Upper lobe of right lung (tissue), 1 donor: Measurements from ENCODE around the gene SERGEF. TPM values are rescaled to one million over a fixed set of nuclear protein-coding genes. Genes with fewer than 3 reads are reported as not detected.

Source experiments
- ATAC-seq: fragments of 200-7000 bp; cut with Tn5 transposase; one replicate; pipeline ENCODE4 v1.9.1; 2020; ENCODE audit warnings: mild to moderate bottlenecking, moderate library complexity
- DNase-seq: peaks from one replicate; pipeline ENCODE4 v3.0.0-alpha.2; 2020
- H3K27ac ChIP-seq: fragments of 200-600 bp; one replicate; pipeline ENCODE4 v1.8.0; 2022
- H3K27me3 ChIP-seq: fragments of 200-600 bp; one replicate; pipeline ENCODE4 v1.8.0; 2022; ENCODE audit warnings: mild to moderate bottlenecking
- H3K36me3 ChIP-seq: fragments of 200-600 bp; one replicate; pipeline ENCODE4 v1.8.0; 2022
- H3K4me1 ChIP-seq: fragments of 200-600 bp; one replicate; pipeline ENCODE4 v1.8.0; 2022
- H3K4me3 ChIP-seq: fragments of 200-600 bp; one replicate; pipeline ENCODE4 v1.8.0; 2022; ENCODE audit warnings: mild to moderate bottlenecking
- H3K9me3 ChIP-seq: fragments of 200-600 bp; one replicate; pipeline ENCODE4 v1.8.0; 2022
- intact Hi-C: fragments of 100-400 bp; cut with DNase I; formaldehyde crosslinking; loops from one replicate; pipeline ENCODE4 v1.11.0; 2022
- total RNA-seq: library from RNA; stranded (reverse); fragmentation: NEBNext Ultra II Directional; extraction: Animal tissue kit (Norgen Biotek cat#: 25700); gene quantifications from one replicate; pipeline ENCODE4 v1.2.1, GENCODE V29; 2021
- TF ChIP-seq, protein P1 (sequence below): fragments of 200-600 bp; IDR thresholded peaks from one replicate; pipeline ENCODE4 v1.8.0; 2022; ENCODE audit warnings: antibody characterized with exemption
- donor health status: DM: no; HTN: yes; CAD: no; lungs with severe emphysema.

The SERGEF gene
- total RNA-seq, 1 donor from 2014 or later: 37.6 TPM

DNA sequence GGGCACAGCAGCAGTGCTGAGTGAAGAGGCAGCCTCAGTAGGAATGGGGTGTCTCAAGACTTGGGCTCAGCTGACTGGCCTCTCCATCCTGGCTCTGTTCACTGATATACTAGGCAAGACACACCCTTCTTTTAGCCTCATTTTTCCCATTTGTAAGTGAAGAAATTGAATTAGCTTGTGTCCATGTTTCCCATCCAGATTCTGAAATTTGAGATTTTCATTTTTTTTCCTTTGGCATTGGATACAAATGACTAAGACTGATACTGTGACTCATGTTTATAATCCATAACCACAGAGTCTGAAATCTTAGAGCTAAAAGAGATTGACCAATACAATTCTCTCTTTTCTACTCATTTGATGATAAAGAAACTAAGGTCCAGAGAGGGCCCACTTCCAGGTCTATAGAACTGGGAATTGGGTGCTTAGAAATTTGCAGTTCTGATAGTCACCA is 167.4 kb downstream of the SERGEF start:
- intact Hi-C loops: no loop called here
- Histone ChIP-seq H3K4me3 (no peak overlapping the region), H3K27ac (no peak overlapping the region), H3K4me1 (no peaks in the 10 kb centered on the region), H3K9me3 (no peaks in the 10 kb centered on the region), H3K27me3 (no peaks in the 10 kb centered on the region), H3K36me3 (no peaks in the 10 kb centered on the region)
- TF ChIP-seq, protein P1, sequence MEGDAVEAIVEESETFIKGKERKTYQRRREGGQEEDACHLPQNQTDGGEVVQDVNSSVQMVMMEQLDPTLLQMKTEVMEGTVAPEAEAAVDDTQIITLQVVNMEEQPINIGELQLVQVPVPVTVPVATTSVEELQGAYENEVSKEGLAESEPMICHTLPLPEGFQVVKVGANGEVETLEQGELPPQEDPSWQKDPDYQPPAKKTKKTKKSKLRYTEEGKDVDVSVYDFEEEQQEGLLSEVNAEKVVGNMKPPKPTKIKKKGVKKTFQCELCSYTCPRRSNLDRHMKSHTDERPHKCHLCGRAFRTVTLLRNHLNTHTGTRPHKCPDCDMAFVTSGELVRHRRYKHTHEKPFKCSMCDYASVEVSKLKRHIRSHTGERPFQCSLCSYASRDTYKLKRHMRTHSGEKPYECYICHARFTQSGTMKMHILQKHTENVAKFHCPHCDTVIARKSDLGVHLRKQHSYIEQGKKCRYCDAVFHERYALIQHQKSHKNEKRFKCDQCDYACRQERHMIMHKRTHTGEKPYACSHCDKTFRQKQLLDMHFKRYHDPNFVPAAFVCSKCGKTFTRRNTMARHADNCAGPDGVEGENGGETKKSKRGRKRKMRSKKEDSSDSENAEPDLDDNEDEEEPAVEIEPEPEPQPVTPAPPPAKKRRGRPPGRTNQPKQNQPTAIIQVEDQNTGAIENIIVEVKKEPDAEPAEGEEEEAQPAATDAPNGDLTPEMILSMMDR: no peak
- no peak for ATAC-seq
- no peak for DNase-seq

DNA sequence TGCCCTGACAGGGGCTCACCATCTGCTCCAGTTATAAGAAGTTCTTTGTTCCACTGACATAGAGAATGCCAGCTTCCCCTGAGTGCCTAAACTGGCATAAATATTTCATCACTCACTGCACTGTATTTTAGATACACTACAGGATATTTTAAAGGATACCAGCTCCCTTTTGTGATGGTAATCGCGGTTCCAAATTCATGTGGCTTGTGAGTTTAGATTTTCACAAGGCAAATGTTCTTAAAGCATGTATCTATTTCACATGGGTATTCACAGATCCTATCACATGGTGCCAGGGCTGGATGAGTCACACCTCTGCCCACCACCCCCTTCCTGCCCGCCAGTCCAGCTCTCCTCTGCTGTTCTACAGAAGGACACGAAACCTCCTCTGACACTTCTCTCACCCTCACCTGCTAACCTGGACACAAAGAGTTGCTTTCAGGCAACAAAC is 172.7 kb downstream of the SERGEF start:
- no peak for ATAC-seq
- Histone ChIP-seq H3K9me3 (no peaks in the 10 kb centered on the region), H3K4me1 (no peaks in the 10 kb centered on the region), H3K4me3 (no peak overlapping the region), H3K27me3 (no peaks in the 10 kb centered on the region), H3K36me3 (no peaks in the 10 kb centered on the region), H3K27ac (no peak overlapping the region)
- no peak for DNase-seq
- intact Hi-C loops: no loop called here
- TF ChIP-seq, protein P1: no peak

DNA sequence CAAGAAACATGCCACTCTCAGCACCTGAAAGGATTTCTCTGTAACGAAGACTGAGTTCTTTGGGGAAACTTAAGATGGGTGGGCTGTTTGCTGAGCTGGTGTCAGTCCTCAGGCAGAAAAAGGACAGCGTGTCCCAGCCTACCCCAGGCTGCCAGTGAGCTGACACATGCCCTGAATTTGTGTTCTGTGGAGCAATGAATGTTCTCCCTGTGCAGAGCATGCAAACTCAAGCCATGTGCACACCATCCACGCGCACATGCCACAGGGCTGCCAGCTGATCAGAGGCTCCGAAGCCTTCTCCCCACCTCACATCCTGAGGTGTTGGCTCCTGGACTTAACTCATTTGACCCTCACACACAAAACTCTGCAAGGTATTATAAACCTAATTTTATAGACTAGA is 173.4 kb downstream of the SERGEF start:
- Histone ChIP-seq H3K9me3 (no peaks in the 10 kb centered on the region), H3K4me3 (no peak overlapping the region), H3K4me1 (no peaks in the 10 kb centered on the region), H3K36me3 (no peaks in the 10 kb centered on the region), H3K27ac (no peak overlapping the region), H3K27me3 (no peaks in the 10 kb centered on the region)
- TF ChIP-seq, protein P1: no peak
- ATAC-seq (no peak), DNase-seq (no peak)
- intact Hi-C loops: no loop called here

DNA sequence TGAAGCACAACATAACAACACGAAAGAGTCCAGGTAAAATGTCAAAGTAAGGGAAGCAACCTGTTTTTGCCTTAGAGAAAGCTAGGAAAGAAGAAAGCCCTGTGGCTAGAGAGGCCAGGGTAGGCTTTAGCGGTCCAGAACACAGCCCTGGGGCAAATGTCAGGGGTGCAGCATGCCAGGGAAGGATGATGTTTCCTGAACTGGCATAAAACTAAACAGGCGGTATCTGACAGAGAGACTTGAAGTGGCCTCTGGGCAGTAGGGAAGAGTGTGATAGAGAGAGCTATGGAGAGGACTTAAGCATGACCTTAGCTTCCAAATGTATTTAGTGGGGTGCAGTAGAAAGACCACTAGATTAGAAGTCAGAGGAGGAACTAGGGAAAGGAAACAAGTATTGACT is 174.7 kb downstream of the SERGEF start:
- H3K27me3 ChIP-seq: no peaks in the 10 kb centered on the region
- no peaks in the 10 kb centered on the region for H3K4me1 ChIP-seq
- no peaks in the 10 kb centered on the region for H3K36me3 ChIP-seq
- ATAC-seq (no peak), DNase-seq (no peak)
- no peaks in the 10 kb centered on the region for H3K9me3 ChIP-seq
- H3K4me3 ChIP-seq: no peak overlapping the region
- TF ChIP-seq, protein P1: no peak
- intact Hi-C loops: no loop called here
- H3K27ac ChIP-seq: no peak overlapping the region

DNA sequence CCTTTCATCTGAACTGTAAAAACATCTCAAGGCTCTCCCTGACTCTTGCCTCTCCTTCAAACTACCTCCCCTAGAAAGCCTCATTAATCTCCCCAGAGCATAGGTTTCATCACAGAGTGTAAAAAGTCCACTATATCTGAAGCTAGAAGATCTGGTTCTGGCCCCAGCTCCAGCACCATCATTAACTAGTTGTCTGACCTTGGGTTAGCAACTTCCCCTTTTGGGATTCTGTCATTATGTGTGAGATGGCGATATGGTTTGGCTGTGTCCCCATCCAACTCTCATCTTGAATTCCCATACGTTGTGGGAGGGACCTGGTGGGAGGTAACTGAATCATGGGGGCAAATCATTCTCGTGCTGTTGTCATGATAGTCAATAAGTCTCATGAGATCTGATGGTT is 181.0 kb downstream of the SERGEF start:
- no peak overlapping the region for H3K27ac ChIP-seq
- H3K36me3 ChIP-seq: no peaks in the 10 kb centered on the region
- intact Hi-C loops: no loop called here
- no peaks in the 10 kb centered on the region for H3K4me1 ChIP-seq
- H3K9me3 ChIP-seq: no peaks in the 10 kb centered on the region
- no peak for DNase-seq
- H3K27me3 ChIP-seq: no peaks in the 10 kb centered on the region
- TF ChIP-seq, protein P1: no peak
- no peak overlapping the region for H3K4me3 ChIP-seq
- ATAC-seq: no peak

DNA sequence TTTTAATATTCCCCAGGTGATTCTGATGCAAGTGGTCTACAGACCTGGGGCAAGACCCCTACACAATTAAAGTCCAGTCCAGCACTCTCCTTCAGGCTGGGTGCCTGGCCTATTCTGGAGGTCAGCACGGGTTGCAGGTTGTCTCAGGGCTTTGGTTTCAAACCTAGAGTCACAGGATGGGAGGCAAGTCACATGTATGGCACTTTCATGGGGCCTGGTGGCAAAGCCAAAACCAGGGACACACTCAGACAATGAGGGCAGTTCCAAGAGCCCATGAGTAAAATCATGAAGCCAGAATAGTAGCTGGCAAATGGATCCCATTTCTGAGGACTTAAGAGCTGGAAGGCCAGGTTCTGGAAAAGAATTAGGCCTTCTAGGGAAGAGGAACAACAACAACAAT is 181.6 kb downstream of the SERGEF start:
- intact Hi-C loops: no loop called here
- no peaks in the 10 kb centered on the region for H3K27me3 ChIP-seq
- no peaks in the 10 kb centered on the region for H3K36me3 ChIP-seq
- DNase-seq (no peak), ATAC-seq (no peak)
- H3K27ac ChIP-seq: no peak overlapping the region
- H3K4me3 ChIP-seq: no peak overlapping the region
- H3K4me1 ChIP-seq: no peaks in the 10 kb centered on the region
- TF ChIP-seq, protein P1: no peak
- no peaks in the 10 kb centered on the region for H3K9me3 ChIP-seq
